Astrocyte of the cerebellum (primary cell): ENCODE measurements around the gene KLHL5.

Source experiments
- DNase-seq: peaks from one replicate; pipeline ENCODE4 v3.0.0-alpha.2; 2011; ENCODE audit warnings: low read depth
- H3K4me3 ChIP-seq: 2 replicates; pipeline ENCODE4 v1.5.1; 2011; ENCODE audit warnings: mild to moderate bottlenecking, low read depth, low read length, moderate library complexity
- CTCF ChIP-seq: IDR thresholded peaks from 2 replicates; pipeline ENCODE4 v1.5.1; 2012; ENCODE audit warnings: low read length, low read depth, moderate library complexity, mild to moderate bottlenecking; ENCODE audit errors: missing control alignments
- in situ Hi-C: cut with HindIII; loops from 2 replicates; pipeline ENCODE4 v1.10.0; 2017; ENCODE audit warnings: low sequenced_read_pairs

Gene KLHL5

GRCh38 chr4:39043058-39043860 is 18.8 kb upstream of the KLHL5 start:
- no peak overlapping the region for H3K4me3 ChIP-seq
- DNase-seq: no peak
- no peak for TF ChIP-seq CTCF
- in situ Hi-C loops: no loop called here

GRCh38 chr4:39043861-39044363 is 18.1 kb upstream of the KLHL5 start:
- no peak for TF ChIP-seq CTCF
- in situ Hi-C loops: no loop called here
- H3K4me3 ChIP-seq: peak overlapping the region; percentile 50
- no peak for DNase-seq

GRCh38 chr4:39044364-39044955 is 17.6 kb upstream of the KLHL5 start:
- no peak for TF ChIP-seq CTCF
- in situ Hi-C loops: no loop called here
- peak; percentile 64 for DNase-seq
- peak overlapping the region; percentile 50 for H3K4me3 ChIP-seq

GRCh38 chr4:39044956-39045826 is 16.8 kb upstream of the KLHL5 start:
- no peak for TF ChIP-seq CTCF
- H3K4me3 ChIP-seq: peak overlapping the region; percentile 50
- DNase-seq: no peak
- in situ Hi-C loops: no loop called here

- in situ Hi-C loops: no loop called here
- H3K4me3 ChIP-seq: peak overlapping the region; percentile 50
- no peak for TF ChIP-seq CTCF
- DNase-seq: no peak
These were observed 16.2 kb upstream of the KLHL5 start for GRCh38 chr4:39045827-39046221.

GRCh38 chr4:39046249-39046648 is 15.8 kb upstream of the KLHL5 start:
- TF ChIP-seq CTCF: no peak
- DNase-seq: no peak
- in situ Hi-C loops: no loop called here
- H3K4me3 ChIP-seq: peak overlapping the region; percentile 50
